Hematopoietic multipotent progenitor cell treated with erythropoietin and hydrocortisone succinate and interleukin-3 and kit ligand, for 17 days (in vitro differentiated cells): ENCODE results near the gene JAZF1.
"Not testable (repeated sequence)": the region's sequence is repeated elsewhere in the genome, so short reads cannot be mapped to it uniquely, and the experiment has no call there.

Experiments used
- DNase-seq: peaks from one replicate; pipeline ENCODE4 v3.0.0-alpha.2; 2015; ENCODE audit warnings: low spot score

The JAZF1 gene

DNA sequence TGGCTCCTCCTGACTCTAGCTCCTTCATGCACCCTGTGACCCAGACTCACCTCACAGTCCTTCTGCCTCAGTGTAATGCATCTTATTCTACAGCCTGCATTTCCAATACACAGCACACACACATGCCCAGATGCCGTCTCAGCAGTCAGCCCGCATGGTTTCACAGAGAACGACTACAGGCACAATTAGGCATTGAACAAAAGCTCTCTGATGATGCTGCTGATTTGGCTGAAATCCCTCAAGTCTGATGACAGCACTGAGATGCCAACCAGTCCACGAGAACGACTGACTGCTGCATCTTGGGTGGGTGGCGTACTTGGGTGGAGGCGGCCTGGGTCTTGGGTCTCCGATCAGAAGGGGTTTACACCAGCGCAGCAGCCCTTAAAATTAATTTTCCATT lies 240.3 kb downstream of the JAZF1 start:
- DNase-seq = no peak

DNA sequence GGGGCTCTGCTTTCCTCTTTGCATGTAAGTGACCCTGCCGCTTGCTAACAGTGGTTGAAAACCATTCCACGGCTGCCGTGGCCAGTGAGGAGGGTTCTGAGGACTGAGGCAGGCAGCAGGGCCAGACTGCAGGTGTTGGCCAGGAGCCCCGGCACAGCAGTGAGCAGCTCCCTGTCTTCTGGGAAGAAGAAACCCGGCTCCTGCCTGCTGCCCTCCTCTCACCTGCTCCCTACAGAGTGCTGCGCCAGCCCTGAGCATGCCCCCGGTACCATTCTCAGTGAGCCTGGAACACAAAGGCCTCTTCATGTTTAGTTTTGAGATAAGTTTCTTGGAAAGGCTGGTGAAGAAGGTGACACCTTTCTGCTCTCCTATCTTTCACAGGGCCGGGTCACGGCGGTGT lies 240.7 kb downstream of the JAZF1 start:
- DNase-seq = no peak

DNA sequence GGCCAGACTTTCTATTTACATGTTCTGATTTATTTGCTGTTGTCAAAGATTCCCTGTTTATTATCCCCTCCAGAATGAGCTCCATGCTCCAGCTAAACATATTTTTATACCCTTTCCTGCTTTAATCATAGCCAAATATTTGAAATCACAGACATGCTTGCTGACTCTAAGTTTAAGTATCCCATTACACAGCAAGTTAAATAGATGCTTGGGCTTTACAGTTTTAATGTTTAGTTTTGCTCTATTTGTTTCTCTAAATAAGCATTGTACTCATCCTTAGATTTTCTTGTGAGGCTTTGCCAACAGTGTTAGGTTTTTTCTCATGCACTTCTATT lies 243.9 kb downstream of the JAZF1 start:
- no peak for DNase-seq

DNA sequence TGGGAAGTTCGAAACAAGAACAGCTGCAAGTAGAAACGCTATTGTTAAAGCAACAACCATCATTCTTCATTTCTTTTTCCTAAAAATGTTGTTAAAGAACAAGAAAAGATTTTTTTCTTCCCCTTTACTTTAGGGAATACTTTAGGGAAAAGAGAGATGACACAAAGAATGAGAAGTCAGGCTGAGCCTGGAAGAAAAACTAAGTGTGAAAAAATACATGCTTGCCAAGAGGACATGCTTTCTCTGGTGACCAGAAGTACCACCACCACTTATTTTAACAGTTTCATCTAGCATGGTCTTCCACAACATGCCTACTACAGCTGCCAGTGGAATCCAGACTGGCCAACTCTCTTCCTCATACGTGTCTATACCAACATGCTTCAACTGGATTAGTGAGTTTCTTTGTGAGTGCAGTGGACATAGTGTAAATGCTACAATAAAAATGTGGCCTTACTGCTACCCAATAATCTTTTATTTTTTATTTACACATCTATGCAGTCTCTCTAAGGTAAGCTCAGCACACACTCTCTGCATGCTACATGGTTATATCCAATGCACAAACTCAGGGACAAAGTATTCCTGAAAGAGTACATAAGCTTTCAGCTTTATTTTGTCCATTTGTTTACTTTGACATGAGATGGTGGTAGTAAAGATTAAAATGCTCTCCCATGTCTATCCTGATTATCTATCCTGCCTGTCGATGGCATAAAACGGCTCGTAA lies 244.4 kb downstream of the JAZF1 start:
- no peak for DNase-seq

DNA sequence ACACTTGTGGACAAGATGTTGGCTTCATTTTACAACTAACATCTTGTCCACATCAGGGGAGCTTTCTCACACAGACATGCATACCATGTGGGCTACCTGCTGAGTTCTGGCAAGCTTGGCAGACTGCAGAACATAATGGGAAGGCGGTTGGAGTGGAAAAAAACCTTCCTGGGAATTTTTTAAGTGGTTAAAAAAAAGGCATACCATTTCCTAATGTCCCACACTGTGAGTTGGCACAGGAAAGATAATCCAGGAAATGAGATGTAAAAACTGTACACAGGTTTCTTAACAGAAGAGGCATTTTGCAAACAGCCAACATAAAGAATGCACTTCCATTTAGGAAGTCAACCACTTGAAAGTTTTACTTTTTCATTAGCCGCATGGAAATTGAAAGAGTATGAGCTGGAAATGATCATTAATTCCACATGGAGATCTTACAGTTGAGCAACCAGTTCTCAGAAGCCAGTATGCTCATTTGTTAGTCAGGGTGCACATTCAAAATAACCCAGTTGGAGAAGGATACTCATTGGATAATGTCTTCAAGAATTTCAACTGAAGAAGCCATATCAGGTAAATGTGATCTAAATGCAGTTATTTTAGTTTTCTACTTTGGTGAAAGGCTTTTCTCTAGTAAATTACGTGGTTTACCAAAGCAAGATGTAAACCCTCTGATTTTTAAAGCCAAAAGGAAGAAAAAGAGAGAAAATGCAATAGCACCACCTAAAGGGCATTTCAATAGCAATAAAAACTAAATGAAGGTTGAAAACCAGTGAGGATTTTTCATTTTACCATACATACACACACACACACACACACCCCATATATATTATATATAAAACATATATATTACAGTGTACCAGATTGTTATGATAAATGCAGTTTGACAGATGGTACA lies 246.7 kb downstream of the JAZF1 start:
- no peak for DNase-seq

DNA sequence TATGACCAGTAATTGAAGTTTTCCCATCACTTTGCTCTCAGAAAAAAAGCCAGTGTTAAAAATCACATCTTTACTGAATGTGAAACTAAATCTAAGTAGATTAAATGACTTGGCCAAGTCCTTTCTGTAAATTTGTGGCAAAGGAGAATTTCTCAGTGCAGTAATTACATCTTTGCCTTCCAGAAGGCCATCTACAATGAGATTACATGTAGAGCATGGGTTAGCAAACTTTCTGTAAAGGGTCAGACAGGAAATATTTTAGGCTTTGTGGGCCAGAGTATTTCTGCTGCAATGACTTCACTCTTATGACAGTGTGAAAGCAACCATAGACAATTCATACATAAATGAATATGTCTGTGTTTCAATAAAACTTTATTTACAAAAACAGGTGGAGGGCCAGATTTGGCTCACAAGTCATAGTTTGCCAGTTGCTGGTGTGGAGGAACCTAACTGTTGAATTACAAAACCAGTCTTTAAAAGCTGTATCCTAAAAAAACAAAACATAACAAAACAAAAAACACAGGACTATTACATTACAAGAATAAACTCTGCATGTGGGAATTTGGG lies 249.6 kb downstream of the JAZF1 start:
- no peak for DNase-seq

DNA sequence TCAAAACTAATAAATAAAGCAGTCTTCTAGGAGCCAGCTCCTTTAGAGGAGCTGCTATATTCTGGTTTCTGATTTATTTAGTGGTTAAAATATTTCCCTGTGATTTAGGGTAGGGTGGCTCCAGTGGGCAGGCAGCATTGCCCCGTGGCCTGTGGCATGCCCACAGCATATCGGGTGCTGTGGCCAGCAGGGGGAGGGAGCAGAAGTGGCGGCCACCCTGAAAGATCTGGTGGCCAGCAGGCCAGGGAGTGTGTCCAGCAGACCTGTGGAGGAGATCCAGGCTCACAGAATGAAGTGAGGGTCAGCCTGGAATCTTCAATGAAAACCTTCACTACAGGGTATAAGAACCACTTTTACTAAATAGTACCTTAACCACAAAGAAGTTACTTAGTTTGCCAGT lies 251.5 kb downstream of the JAZF1 start:
- no peak for DNase-seq

DNA sequence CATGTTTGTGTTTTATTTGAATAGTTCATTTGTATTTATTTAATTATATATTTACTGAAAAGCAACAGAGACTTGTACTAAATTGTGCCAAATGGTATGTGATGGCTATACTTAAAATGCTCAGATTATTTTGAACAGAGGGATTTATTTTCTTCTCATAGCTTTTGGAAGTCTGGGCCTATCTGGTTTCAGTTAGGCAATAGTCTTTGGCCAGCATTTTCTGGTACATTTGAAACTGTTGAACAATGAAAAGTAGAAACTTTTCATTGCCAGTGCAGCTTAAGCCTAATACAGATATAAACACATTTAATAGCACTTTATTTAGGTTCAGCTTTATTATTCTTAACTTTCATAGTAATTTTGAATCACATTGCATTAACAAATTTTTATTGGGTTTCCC lies 252.6 kb downstream of the JAZF1 start:
- DNase-seq = no peak

DNA sequence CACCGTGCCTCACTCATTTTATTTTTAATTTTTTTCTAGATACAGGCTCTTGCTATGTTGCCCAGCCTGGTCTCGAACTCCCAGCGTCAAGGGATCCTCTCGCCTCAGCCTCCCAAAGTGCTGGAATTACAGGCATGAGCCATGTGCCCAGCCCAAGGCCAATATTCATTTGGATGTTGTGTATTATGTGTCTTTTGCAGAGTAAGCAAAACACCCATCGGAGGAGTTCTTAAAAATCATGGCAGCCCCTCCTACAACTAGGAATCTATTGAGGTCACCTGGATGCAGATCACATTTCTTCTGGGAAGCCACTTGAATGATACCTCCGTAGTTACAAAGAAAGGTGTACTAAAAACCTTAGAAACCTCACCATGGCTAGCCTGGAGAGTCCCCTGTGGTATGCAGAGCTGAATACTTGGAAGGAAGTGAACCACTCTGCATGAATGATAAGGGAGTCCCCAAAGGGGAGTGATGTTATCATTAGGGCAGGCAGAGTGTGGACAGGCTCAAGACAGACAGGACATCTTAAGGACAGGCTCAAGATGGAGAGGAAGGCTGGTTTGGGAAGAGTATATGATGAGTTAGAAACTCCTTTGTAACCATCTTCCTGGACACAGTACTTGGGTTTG lies 254.9 kb downstream of the JAZF1 start:
- no peak for DNase-seq

DNA sequence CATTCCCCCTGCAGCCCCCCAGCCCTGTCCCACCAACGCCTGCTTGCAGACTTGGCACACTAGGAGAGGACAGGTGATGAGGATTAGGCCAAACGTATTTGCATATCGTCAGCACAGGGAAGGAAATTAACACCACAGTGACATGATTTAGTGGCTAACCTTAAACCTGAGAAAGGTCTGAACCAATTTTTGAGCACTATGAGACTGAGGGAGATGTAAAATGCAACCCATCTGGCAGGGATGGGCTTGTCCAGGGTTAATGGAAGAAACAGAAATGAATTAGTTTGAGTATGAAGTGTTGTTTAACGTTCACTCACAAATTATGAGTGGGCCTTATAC lies 257.0 kb downstream of the JAZF1 start:
- no peak for DNase-seq

DNA sequence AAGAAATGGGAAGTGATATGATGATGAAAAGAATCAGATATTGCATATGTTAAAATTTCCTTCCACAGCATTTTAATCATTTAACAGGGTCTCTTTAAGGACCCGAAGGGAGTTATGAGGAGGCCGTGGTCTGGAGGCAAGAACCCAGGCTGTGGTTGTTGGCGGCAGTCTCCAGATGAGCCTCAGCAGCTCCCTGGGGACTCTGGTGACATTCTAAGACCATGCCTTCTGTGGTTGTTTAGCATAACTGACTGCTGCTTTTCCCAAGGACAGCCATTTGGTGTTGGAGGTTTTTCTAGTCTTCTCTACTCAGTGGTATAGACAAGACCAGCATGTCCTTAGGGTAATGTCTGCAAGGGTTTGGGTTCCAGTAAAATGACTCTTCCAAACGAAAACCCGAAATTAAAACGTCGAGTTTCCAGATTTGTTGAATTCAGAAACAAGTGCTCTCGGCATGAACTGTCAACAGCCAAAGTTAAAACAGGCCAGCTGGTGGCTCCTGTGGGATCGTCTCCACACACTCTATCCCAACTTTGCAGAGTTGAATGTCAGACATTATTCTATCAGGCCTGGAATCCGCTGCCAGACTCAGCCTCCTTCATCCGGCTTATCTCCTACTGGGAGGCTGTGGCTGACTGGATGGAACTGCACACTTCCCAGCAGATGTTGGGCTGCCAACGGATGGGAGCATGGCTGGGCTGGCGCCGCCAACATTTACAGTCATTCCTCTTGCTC lies 257.5 kb downstream of the JAZF1 start:
- DNase-seq = no peak

DNA sequence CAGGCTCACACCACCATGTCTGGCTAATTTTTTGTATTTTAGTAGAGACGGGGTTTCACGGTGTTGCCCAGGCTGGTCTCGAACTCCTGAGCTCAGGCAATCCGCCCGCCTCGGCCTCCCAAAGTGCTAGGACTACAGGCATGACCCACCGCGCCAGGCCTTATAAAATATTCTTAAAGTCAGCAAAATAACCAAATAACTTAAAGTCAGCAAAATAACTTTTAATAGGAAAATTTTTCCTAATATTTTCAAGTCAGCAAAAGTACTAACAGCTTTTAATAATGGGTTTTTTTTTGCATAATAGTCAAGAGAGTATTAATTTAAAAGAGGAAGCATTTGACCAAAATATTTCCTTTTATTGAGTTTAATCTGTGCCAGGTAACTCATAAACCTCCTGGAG lies 258.2 kb downstream of the JAZF1 start:
- DNase-seq = not testable (repeated sequence)

DNA sequence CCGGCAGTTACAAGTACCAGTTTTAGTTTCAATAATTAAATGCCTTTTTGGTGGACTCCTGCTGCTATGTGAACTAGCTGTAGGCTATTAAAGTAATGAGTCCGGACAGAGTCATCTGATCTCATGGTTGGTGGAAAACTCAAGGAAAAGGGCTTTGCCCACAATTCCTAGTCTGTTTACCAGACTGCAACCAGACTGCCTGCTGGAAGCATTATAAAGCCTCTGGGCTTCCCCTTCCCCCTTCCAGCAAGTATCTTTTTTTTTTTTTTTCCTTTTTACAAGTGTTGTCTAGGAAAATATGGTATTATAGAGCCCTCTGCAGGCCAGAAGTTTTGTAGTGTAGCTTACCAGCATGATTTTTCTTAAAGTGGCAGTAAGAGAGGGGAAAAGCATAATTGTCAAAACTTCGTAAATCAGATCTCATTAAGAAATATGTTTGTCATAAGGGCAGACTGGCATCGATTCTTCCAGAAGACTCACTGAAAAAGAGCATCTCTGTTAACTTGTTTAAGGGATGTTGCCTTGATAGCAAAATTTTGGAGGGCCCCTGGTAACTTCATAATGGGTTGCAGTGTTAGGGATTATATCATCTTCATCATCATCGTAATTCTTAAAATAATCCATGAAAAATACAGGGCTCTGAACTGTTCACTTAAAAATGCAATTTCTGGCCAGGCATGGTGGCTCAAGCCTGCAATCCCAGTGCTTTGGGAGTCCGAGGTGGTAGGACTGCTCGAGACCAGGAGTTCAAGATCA lies 259.3 kb downstream of the JAZF1 start:
- DNase-seq = no peak

DNA sequence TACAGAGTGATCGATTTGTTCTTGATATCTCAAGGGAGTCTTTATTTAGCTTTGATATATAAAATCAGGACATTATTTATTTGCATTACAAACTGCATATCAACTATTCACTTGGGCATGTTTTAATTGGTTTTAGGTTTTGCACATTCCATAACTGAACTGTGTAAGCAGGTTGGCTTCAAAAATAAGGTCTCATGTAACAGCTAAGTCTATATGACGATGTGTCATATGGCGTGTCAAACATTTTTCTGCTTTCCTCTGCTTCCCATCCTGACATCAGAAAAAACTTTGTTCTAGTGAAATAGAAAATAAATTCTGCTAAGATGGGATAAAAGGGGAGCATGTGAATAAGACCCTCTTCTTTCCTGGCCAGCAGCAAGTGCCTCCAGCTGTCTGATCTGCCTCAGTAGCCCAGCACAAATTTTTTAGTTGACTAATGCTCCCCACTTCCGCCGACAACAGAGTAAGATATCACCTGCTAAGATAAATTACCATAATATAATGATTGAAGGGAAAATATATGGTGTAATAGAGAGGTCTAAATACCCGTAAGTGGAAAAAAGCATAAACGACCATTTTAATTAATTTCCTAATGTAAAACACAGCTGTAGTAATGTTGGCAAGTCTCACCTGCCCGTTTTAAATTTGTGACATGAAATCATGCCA lies 260.2 kb downstream of the JAZF1 start:
- DNase-seq = no peak

DNA sequence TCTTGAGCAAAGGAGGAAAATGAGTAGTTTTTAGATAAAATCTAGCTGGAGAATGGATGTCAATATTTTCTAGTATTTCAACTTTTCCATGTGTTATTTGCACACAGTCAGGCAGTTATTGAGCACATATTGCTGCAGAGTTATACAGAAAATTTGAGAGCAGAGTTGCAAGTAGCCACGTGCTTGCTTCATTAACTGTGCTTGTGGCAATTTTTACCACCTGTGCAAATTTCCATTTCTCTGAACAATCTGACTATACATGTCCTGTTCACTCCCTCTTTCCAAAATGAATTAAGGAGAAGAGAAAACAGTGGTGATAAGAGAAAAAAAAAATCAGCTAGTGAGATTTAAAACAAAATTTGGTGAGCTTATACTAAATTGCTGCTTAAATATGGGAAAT lies 262.1 kb downstream of the JAZF1 start:
- DNase-seq = no peak

DNA sequence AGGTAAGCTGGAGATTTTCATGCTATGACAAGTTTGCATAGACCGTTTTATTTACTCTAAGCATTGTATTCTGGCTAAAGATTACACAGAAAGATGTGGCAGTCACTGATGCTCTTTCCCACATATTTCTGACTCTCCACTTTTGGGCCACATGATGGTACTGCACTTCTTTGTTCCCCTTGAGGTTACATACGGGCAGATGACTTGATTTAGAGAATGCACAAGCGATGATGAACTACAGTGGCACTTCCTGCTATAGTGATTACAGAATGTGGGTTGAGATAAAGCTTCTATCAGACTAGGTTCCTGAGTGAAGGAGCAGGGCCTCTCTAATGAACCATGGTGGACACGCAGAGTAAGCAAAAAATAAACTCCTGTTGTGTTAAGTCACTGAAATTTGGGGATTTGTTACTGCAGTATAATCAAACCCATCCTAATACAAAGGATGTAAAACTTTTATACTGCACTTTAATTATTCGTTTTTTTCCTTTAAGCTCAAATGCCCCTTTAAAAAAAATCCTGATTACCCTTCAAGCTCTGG lies 262.8 kb downstream of the JAZF1 start:
- DNase-seq = no peak

DNA sequence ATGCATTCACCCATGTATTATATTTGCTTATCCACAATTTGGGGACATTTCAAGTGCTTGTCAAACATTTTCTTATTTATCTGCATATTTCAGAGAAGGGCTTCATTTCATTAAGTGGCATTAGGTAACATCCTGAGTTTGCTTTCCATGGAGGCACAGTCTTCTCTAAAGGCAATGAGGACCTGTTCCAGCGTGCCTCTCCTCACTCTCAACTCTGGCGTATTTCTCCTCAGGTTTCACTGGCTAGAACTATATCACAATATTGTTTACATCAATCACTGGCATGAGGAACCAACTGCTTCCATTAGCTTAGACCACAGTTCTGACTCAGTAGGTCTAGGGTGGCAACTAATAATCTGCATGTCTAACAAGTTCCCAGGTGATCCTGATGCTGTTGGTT lies 263.5 kb downstream of the JAZF1 start:
- no peak for DNase-seq

DNA sequence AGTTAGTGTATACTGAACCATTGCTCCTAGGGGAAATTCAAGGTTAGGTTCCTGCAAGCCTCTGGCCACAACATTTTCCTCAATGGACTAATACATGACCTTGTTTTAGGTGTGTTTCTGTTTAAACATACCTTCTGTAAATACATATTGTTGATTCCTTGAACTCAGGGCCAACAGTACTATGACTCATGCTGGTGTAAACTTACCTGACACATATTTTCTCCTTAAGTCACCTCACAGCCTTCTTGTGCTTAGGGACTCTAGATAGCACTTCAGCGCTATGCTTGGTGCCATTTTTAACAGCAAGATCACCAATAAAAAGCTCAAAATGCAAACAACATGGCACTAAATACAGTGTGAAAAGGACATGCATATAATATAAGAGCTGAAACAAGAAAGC lies 264.2 kb downstream of the JAZF1 start:
- DNase-seq = no peak

DNA sequence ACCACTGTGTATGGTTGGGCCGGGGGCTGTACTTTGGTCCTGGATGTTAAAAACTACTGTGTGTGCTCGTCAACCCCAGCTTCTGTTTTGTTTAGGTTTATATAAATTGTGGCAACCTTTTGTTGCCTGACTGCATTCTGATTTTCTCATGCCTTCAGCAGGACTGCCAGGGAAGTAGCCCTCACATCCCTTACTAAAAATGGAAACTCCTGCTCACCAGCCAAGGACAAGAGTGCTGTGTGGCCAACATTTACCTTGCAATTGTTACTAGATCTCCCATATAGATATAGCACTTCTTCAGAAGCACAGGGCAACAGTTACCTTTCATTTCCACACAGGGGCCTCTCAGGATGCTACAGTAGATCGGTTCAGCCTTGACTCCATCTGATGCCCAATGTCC lies 266.2 kb downstream of the JAZF1 start:
- DNase-seq = no peak

DNA sequence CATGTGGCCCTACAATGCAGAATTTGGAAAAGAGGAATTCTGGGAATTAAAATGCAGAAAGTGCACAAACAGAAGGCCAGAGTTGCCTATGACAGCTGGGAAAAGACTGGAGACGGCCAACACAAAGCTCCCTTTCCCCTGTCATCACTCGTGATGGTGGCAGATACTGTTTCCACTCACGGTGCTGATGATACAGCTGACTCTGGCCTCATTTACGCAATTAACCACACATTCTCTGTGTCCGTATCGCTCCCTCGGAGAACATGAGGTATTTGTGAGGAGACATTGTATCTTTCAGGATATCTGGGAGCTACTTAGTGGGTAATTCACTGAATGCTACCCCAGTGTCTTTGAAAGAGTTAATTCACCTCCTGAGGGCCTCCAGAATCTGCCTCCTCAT lies 267.8 kb downstream of the JAZF1 start:
- DNase-seq = no peak

DNA sequence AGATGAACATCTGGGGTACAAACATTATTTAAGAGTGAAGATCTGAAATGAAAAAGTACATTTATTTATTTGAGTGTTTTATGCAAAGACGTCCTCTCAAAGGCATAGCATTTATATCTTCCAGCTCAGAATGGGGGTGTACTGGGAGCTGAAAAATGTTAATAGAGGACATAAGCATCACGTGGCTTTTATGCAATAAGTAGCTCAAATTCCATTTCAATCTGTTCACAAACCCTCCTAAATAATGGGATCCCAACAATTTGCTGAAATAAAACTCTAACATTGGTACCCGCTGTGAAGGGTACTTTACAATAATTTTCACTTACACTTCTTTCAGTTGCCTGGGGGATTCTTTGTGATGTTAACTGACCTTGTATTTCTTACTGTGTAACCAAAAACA lies 268.7 kb downstream of the JAZF1 start:
- DNase-seq = no peak
